IPS-11a (cell line): ENCODE results near the gene SVIL.
"Not testable (repeated sequence)": the region's sequence is repeated elsewhere in the genome, so short reads cannot be mapped to it uniquely, and the experiment has no call there.

Experiments used
- H3K4me3 ChIP-seq: one replicate; pipeline ENCODE4 v1.5.1; 2013; ENCODE audit warnings: low read depth, low read length, control low read depth

SVIL gene

DNA sequence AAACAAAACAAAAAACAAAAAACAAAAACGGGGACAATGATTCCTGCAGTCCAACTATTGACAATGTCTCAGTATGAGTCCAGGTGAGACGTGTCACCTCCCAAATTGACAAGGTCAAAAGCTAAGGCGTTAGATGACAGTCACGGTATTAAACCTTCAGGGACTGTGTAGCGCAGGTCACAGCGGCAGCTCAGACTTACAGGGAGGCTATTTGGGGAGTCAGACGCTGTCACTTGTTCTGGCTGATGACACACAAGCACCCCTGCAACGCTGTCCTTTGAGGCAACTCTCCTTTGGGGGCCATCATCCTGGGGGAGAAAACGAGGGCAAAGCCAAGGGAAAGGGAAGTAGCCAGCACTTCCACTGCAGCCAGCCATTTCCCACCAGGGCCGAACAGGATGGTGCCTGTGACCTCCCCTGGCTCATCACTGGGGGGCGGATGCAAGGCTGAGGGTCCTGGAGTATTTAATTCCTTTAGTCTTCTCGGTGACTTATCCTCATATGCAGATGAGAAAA, 55.3 kb downstream of the SVIL start:
- no peak overlapping the region for H3K4me3 ChIP-seq

DNA sequence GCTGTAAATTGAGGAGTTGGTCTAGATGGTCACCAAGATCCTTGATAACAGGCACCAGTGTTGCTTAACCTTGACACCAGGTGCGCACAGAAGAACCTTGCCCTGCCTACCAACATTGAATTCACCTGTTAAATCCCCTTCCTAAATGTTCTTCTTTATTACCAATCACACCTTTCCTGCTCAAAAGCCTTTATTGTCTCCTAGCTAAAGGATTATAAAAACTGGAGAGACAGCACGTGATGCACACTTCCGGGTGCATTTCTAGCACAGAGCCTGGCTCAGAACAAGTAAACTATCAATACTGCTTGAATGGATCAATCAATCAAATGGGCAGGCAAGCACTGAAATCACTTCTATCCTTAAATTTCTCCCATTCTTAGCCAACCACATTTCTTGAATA, 56.3 kb downstream of the SVIL start:
- no peak overlapping the region for H3K4me3 ChIP-seq

DNA sequence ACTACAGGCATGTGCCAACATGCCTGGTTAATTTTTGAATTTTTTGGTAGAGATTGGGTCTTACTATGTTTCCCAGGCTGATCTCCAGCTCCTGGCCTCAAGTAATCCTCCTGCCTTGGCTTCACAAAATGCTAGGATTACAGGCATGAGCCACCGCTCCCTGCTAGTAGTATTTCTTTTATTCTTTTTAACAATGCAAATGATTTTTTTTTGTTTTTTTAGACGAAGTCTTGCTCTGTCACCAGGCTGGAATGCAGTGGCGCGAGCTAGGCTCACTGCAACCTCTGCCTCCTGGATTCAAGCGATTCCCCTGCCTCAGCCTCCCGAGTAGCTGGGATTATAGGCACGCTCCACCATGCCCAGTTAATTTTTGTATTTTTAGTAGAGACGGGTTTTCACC, 58.1 kb downstream of the SVIL start:
- H3K4me3 ChIP-seq = no peak overlapping the region

DNA sequence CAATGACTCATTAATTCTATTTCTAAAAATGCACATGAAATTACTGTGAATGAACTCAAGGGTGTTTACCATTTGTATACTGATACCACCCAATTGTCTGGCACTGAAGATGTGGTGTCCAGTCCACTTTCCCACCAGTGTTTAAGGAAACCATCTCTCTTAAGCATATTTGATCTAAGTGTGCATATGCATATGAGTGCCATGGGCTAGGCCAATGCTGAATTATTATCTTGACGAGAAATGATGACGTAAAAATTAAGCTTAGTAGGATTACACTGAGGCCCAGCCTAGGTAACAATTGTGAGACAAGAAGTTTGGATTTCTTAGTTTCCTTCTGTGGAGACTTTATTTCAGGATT, 59.7 kb downstream of the SVIL start:
- no peak overlapping the region for H3K4me3 ChIP-seq

DNA sequence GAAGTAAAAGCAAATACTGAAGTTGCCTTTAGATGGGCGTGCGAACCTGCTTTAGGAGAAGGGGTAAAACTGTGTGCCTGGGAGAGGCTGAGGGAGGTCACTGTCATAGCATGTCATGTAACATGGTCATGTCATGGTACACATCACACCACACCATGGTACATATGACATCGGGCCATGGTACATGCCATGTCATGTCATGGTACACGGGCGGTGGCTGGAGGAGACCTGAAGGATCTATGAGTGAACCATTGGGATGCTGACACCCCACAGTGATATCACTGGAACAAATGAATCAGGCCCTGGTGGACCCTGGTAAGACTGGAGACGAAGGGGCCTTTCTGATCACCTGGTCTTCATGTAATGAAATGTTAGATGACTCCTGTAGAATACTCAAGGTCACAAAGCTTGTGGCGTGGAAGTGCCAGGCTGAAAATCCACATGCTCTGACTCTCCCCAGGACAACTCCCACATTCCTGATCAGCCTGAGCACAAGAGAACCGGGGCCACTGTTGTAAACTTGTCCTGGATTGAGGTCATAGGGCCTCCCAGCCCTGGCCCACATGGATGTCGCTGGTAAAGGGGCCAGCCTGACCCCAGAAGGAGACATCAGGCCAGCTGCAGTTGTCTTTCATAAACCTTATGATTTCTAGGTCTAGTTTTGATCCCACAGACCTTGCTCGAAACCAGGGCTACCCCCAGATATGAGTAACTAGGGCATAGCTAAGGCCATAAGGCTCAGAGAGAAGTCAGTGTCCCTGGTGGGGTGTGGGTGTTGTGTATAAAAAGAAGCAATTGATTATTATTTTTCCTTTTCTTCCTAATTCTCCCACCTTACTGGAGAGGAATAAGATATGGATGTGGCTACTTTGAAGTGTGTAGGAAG, 60.3 kb downstream of the SVIL start:
- not testable (repeated sequence) for H3K4me3 ChIP-seq

DNA sequence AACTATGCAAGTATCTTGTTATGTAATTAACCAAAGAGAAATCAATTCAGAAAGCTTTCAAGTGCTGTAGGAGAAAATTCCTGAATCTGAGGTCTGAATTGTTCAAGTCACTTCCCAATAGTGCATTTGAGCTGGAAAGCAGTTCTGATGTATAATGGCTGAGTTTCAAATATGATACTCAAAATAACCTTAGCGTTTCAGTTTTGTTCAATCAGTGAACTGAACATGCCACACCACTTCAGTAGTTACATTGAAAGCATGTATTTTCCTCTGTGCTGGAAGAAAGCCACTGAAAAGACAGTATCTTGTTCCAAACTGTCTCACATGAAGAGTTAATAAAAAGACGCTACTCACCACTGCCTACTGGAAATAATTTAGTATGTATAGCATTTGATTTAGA, 64.5 kb downstream of the SVIL start:
- not testable (repeated sequence) for H3K4me3 ChIP-seq

DNA sequence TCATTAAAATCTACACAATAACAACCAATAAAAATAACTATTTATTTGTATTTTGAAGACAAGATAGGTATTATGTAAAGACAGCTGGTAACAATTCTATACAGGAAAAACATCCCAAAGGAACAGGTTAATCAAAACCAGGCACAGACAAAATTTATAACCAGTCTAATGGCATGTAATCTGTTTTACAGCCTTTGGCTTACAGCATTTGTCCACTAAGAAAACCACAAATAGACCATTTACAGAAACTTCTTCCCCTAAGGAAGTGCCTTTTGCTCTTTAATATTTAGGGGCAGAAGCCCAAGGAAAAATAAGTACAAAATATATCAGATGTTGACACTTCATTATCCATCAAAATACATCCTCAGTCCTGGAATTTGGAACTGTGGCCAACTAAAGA, 65.0 kb downstream of the SVIL start:
- no peak overlapping the region for H3K4me3 ChIP-seq

DNA sequence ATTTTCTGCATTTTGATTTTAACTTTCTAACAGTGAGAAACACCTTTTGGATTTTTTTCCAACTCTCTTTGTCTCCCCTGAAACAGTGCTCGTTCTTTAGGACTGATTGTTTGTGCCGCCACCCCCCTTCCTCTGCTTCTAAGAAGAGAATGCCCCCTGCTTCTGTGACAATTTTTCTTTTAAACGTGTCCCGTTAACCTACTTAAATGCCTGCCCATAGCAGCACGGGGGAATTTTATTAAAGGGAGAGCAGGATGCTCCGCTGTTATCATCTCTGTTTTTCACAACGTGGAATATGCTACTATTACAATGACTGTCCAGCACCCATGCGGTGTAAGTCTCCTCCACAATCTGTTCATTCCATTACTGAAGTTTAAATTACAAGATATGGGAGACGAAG, 67.8 kb downstream of the SVIL start:
- no peak overlapping the region for H3K4me3 ChIP-seq

DNA sequence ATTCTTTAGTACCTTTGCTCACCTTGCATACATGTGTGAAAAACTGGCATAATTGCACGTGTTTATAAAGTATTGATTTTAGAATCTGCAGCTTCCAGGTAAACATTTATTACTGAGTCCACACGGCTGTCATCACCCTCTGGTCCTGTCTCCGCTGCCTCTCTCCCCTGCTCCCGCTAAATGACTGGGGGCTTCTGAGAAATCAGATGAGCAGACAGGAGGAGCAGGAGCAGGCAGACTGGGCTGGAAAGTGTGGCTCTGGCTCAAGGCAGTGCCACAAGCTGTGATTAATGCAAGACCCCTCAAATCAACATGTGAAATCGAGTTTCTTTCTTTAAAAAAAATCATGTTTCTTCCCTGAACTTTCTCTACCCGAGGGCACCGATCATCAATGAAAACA, 68.6 kb downstream of the SVIL start:
- H3K4me3 ChIP-seq = not testable (repeated sequence)

DNA sequence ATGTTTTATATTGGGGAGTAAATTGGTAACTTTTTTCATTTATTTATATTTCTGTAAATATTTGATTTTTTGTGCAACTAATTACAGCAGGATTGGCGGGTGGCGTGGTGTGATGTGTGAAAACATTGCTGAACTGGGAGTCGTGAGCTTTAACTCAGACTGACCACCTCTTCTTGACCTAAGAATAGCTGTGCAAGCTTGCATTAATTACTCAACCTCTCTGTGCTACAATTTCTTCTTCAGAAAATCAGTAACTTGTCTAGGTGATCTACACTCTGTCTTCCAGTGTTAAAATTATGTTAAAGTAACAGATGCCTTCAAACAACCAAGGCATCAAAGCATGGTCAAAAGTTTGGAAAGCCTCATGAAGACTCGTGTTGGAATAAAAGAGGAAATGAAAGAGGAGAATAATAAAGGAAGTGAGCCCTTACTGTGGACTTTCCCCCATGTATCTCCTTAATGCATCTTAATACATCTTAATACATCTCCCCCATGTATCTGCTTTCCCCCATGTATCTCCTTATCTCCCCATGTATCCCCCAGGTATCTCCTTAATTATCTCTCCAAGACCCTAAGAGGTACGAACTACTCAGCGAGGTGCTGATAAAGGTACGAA, 71.2 kb downstream of the SVIL start:
- H3K4me3 ChIP-seq = no peak overlapping the region

DNA sequence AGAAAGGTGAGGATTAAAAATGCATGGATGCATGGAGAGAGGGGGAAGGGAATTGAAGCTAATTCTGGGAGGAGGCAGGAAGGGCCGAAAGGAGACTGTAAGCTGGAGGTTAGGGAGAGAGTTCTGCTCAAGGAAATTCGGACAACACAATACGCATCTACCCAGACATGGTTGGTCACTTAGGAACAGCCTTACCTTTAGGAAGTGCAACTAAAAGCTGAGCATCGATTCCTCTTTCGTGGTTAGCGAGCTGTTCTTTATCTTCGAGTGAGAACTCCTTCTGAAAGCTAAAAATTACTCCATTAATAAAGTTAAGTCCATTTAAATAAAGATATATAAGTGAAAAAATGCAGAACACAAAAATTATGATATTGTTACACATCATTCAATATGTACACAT, 71.8 kb downstream of the SVIL start:
- not testable (repeated sequence) for H3K4me3 ChIP-seq

DNA sequence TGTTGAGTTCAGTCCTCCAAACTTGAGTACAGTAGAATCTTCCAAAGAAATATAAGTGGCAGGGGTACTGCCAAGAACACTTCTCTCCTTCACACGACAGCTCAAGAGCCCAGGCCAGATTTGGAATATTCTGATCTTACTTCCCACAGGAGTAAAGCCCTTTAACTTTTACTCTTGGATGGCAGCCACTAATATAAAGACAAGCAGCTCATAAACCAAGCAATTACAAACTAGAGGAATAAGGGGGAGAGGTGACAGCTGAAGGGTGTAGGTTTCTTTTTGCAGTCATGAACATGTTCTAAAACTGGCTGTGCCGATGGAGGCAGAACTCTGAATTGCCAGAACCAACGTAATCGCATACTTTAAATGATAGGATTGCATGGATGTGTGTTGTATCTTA, 74.8 kb downstream of the SVIL start:
- no peak overlapping the region for H3K4me3 ChIP-seq

DNA sequence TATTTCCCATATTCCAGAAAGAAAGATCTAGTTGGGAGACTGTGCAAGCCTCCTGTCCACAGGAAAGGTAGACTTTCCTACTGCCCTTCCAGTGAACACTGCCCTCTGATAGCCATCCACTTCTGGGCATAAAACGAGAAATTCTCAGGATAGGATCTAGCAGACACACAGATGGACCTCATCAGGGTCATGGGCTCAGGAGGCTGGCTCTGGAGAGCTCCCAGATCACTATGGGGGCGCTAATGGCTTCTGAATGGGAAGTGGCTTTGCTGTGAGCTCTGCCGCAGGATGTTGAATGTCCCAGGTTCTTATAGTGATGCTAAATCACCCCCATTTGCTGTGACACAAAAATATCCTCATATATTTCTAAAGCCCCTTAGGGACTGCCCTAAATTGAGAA, 77.1 kb downstream of the SVIL start:
- no peak overlapping the region for H3K4me3 ChIP-seq

DNA sequence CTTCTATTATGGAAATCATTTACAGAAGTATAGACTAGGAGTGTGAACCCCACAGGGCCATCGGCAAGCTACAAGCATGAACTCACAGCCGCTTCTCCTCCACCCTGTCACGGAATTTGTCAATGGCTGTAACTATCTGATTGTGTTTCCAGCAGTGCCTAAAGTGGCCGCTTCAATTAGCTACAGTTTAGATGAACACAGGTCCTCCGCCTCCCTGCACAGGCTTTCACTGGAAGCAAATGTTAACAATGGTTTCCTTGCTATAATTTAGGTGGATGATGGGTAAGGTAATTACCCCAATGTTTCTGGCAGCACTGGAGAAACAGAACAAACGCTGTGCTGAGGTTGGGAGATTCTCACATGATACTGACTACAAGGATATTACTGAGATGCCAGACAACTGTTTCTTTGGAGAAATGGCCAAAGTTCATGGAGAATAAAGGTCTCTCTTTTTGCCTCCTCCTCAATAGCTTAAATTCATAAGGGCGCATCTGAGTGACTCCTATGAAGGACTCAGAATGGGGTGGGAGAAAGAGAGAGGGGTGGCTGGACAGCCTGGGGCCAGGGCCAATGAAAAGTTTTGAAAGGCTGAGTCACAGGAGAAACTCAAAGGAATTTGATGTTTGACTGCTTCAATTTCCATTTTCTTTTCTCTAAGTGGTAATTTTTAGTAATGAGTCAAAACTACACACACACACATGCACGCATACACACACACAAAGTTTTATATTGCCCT, 78.9 kb downstream of the SVIL start:
- no peak overlapping the region for H3K4me3 ChIP-seq

DNA sequence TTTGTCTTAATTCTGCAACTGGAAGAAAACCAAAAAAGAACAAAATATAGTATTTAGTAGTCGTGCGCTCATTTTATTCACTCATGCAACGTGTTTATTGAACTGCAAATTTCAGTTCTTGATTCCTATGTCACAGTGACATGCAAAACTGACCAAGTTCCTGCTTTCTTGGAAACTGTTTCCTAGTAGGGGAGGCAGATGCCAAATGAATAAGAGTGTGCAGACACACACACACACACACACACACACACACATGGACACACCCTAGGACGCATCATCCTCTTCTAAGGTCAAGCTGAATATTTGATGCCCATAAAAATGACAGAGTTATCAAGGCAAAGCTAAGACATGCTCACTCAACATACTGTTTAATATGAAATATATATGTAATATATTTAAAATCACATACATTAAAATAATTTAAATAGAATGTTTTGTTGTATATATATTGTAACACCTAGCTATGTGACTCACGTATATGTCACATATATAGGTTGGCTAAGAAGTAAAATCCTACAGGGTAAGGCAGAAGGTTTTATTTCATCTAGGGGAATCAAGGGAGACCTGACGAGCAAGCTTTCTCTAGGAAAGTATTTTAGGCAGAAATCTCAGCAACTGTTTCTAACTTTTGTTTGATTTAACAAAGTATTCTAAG, 79.6 kb downstream of the SVIL start:
- no peak overlapping the region for H3K4me3 ChIP-seq

DNA sequence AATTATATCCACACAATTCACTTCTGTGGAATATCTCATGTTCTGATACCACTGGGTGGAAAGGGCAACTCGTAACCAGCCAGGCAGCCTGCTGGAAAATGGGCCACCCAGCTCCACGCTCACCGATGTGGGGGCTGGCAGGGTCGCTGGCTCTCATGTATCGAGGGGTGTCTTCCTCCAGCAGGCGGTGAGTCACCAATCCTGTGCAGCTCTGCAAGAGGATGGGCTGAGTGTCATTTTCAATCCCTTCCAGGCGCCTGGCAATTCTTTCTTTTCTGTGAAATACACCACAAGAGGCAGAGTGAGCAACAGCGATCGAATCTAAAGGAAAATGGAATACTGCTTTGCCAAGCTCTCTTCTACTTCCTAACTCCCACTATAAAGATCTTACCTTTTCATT, 80.1 kb downstream of the SVIL start:
- no peak overlapping the region for H3K4me3 ChIP-seq

DNA sequence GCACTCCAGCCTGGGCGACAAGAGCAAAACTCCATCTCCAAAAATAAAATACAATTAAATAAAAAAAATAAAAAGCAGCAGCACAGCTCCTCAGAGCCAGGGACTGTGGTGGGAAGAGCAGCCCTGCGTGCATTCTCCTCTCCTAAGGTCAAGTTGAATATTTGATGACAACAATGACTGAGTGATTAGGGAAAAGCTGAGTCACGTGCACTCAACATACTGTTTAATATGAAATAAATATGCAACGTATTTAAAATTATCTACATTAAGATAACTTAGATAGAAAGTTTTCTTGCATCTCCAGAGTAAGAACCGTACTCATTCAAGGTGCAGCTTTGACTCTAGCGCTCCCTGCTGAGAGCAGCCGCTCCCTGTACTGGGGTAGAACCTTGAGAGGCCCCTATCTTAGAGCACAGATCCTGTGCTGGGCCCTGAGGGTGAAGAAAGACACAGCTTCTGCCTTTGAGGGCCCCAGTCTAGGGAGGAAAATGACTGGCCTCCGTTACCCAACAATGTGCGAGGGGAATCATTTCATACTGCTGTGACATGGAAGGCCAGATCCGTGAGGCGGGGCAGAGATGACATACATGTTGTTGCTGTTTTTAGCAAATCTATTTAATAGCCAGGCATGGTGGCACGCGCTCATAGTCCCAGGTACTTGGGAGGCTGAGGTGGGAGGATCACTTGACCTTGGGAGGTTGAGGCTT, 81.1 kb downstream of the SVIL start:
- no peak overlapping the region for H3K4me3 ChIP-seq

DNA sequence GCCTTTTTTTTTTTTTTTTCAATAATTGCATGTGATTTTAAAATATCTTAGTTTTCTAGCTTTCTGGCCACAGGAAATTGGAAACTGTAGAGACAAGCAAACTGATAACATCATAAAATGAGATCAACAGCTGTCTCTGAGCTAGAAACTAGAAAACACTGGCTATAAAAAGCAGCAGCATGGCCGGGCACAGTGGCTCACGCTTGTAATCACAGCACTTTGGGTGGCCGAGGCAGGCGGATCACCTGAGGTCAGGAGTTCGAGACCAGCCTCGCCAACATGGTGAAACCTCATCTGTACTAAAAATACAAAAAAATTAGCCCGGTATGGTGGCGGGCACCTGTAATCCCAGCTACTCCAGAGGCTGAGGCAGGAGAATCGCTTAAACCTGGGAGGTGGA, 81.7 kb downstream of the SVIL start:
- H3K4me3 ChIP-seq = not testable (repeated sequence)

DNA sequence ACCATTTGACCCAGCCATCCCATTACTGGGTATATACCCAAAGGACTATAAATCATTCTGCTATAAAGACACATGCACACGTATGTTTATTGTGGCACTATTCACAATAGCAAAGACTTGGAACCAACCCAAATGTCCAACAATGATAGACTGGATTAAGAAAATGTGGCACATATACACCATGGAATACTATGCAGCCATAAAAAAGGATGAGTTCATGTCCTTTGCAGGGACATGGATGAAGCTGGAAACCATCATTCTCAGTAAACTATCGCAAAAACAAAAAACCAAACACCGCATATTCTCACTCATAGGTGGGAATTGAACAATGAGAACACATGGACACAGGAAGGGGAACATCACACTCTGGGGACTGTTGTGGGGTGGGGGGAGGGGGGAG, 85.3 kb downstream of the SVIL start:
- H3K4me3 ChIP-seq = not testable (repeated sequence)

DNA sequence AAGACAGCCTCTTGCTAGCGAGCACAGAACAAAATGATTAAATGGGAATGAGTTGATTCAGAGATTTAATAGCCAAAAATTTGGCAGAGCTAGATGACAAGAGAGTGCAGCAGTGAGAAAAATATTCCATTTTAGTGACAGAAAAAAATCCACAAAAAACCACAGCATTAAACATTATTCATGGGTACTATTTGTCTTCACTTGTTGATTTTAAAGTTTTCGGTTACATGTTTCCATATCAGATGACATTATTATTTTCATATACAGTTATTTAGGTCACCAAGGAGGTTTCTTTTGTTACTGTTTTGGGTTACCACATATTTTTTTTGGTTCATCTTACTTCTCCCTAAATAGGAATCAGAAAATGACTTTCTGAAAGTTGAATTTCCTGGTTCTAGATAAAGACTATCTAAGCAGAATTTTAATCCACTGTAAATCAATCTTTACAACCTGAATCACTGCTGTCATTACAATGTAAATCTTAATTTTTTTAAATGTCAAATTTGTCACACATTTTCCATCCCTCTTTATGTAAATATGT, 87.9 kb downstream of the SVIL start:
- H3K4me3 ChIP-seq = no peak overlapping the region
